GM18520 (cell line): ENCODE data around the gene ARHGAP42.
"Not testable (repeated sequence)": the region's sequence is repeated elsewhere in the genome, so short reads cannot be mapped to it uniquely, and the experiment has no call there.

Experiments used
- ATAC-seq: cut with Tn5 transposase; IDR thresholded peaks from one replicate; pipeline ENCODE4 v1.9.1; 2021; ENCODE audit not compliant: unreplicated experiment

The ARHGAP42 gene

DNA sequence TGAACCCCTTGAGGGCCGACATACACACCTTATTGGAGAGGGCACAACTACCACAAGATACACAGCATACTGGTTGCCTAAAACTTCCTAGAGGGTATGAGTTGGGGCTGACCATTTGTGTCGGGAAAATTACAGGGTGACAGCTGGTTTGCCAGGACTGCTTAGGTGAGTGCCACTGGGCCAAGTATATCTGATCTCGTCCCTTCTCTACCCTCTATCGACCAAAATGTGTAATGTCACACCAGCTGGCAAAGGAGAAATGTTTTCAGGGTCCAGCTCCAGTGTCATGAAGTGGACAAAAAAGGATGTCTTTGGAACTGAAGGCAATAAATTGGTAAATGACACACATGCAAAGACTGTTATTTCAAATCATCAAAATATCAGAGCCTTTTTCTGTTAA is 316.4 kb downstream of the ARHGAP42 start:
- ATAC-seq = peak; percentile 62

DNA sequence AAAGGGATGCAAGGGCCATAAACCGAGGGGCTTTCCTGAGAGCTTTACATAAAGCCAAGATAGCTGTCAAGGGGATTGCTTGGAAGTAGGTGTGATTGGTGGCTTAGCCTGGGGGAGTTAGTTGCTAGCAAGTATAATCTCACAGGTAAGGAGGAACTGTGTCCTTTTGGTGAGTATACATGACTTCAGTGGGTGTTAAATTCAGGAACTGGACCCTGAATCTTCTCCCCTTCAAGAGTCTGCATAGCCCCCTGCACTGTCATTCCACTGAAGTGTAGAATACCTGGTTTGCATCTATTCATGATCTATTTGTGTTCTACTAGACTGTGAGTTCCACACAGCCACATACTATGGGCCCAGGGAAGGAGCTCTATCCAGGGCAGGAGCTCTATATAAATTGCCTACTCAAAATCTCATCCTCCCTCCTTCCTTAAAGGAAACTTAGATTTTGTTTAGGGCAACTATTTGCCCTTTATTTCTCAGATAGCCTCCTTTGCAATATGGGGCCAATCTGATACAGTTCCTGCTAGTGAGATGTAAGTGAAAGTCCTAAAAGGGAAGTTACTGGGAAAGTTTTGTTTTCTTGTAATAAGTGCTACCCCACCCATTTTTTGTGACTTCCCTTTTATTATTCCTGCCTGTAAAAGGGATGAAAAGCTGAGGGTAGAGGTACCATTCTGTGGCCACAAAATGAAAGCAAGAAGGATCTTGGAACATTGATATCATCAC is 322.0 kb downstream of the ARHGAP42 start:
- no peak for ATAC-seq

DNA sequence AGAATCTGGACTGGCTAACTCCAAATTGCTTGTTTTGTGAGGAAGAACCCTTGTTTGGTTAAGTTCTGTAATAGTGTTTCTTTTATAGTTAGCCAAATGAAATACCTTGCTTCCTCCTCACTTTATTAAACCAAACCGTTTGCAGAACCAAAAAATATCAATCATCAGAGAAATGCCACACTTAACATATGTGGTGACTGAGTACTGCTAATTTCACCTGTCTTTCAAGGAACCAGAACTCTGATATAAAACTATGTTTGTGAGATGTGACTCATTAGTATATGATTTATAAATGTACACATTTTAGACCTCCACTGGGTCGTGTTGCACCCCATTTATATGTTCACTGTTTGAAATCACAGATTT is 322.6 kb downstream of the ARHGAP42 start:
- ATAC-seq = no peak

DNA sequence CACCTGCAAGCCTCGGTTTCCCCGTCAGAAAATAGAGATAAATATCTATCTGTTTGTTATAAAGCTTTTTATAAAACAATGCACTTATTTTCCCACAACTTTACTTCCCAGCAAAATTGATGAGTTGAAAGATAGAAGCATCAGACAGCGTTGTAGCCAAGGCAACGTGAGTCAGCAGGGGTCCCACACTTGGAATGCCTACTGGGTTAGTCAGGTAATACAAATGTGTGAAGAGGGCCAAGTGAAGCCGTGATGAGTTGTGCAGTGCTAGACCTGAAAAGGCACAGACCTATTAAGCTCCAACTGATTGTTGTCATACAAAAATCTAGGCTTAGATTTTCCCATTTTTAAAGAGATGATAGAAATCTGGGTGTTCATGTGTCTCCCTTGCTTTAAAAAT is 323.8 kb downstream of the ARHGAP42 start:
- no peak for ATAC-seq

DNA sequence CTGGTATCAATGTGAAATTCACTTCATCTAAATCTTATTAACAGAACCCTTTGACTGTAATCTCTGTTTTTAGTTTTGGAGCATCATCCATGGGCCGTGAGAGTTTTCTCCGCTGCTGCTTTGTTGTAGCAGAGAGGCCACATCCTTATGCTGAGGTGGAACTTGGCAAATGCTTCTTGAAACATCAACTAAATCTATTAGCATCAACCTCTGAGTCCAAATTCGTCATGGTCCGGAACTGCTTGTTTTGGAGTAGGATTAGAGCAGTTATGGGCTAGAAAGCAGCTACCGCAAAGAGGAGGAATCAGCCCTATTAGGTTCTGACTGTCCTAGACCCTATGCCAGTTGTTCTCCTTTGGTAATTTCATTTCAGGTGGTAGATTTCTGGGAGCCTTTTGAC is 324.8 kb downstream of the ARHGAP42 start:
- ATAC-seq = no peak

DNA sequence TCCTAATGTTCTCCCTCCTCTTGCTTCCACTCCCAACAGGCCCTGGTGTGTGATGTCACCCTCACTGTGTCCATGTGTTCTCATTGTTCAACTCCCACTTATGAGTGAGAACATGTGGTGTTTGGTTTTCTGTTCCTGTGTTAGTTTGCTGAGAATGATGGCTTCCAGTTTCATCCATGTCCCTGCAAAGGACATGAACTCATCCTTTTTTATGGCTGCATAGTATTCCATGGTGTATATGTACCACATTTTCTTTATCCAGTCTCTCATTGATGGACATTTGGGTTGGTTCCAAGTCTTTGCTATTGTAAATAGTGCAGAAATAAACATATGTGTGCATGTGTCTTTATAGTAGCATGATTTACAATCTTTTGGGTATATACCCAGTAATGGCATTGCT is 326.6 kb downstream of the ARHGAP42 start:
- not testable (repeated sequence) for ATAC-seq

DNA sequence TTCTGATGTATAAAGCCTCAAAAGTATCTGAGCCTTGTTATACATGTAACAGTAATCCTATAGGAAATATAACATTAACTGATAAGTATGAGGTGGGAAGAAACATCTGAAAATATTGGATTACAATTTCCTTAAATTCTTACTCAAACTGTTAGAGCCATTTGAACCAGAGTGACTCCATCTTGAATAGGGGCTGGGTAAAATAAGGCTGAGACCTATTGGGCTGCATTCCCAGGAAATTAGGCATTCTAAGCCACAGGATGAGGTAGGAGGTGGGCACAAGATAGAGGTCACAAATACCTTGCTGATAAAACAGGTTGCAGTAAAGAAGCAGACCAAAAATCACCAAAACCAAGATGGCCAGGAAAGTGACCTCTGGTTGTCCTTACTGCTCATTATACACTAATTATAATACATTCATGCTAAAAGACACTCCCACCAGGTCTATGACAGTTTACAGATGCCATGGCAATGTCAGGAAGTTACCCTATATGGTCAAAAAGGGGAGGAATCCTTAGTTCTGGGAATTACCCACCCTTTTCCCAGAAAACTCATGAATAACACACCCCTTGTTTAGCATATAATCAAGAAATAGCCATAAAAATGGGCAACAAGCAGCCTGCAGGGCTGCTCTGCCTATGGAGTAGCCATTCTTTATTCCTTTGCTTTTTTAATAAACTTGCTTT is 327.7 kb downstream of the ARHGAP42 start:
- no peak for ATAC-seq

DNA sequence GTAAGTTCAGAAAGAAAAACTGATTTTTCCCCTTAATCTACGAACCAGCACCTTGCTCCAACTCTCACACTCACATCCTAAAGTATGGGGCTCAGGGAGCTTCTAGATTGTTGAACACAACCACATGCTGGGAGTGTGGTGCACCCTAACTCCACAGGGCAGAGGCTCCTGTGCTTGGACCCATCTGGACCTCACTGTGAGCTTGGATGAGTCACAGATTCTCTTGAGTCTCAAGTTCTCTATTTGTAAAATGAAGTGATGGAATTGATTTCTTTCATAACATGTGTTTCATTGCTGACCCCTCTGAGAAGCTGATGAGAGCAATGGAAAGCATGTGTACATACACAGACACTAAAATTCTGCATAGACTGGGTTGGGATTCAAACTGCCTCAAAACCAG is 332.8 kb downstream of the ARHGAP42 start:
- ATAC-seq = no peak

DNA sequence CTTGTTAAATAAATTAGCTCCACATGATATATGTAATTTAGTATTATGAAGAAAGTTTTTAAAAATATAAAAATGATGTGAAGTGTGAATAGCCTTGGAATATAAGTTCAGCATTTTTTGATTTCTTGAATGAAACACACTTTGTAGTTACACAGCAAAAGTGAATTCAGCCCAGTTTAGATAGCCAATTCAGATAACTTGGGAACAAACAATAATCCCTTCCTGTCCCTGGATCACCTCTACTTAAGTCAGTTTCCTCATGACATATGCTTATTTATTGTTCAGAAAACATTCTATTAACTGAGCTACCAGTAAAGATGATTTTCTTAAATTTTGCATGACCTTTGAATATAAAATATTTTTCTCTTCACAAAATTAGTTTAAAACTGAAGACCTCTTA is 335.2 kb downstream of the ARHGAP42 start:
- ATAC-seq = no peak

DNA sequence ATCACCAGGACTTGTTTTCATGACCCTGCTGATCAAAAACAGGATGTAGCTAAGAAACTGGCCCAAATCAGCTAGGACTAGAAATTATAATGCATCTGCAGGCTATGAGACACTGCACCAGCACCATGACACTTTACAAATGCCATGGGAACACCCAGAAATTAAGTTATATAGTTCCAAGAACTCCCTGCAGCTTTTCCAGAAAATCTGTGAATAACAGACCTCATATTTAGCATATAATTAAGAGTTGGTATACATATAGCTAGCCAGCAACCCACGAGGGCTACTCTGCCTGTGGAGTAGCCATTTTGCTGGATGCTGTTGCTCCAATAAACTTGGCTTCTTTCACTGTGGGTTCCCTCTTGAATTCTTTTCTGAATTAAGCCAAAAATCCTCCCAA is 341.6 kb downstream of the ARHGAP42 start:
- no peak for ATAC-seq

DNA sequence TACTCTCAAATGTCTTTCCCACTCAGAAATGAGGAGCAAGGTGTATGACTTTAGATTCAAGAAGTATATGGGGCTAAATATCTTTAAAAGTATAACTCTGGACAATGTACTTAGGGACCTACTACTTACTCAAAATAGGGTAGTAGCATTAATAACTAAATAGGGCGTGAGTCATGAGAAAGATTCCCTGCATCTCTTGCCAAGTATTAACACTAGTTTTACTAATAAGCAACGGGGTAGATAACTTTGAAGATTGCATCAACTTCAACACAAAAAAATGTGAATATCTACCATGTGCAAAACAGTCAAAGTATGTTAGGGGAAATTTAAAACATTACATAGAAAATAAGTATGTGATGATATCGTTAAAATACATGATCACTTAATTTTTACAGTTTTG is 342.9 kb downstream of the ARHGAP42 start:
- ATAC-seq = no peak

DNA sequence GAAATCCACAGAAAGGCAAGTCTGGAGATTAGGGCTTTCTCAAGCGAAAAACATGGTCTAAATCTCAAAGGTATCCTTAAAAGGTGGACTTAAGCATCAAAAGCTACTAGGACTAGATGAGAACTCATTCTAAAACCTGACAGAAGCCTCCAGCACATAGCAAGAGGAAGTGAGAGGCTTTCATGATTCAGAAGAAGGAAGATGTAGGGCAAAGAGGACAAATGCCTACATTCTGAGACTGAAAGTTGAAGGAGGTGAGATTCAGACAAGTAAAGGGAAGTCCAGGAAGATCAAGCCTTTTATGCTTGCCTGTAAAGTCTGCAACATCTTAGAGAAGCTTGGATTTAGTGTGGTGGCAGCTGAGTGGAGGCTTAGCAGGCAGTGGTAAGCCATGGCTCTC is 343.6 kb downstream of the ARHGAP42 start:
- no peak for ATAC-seq

DNA sequence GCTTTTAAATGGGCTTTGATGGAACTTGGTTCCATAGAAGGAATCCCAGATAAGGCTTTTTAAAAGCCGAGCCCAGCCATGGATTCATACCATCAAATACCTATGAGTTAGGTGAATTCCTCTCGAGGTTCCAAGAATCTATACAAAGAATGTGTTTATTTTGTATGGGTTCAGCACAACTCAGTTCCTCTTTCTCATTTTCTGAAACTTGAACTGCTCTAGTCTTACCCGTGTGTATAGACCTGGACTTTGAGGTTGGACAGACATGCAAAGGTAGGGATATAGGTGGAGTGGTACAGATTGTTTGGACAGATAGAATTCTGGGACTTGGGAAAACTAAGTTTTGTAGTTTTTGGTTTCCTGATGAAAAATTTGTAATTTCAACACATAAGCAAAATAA is 344.6 kb downstream of the ARHGAP42 start:
- no peak for ATAC-seq

DNA sequence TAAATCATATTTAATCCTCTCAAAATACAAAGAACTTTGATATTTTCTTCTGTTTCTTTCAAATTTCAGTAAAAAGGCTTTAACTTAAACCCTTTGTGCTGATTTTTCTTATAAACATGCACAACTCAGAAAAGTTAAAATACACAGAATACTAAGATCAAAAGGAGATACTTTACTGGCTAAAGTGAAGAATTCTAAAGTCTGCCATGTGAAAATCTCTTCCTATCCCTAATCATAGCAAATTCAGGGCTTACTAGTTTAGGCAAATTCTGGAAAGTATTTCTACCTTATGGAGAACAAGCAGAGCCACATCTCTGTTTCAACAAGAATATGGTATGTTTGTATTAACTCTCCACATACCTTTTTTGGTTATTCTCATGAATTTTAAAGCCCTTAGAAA is 345.9 kb downstream of the ARHGAP42 start:
- ATAC-seq = no peak

DNA sequence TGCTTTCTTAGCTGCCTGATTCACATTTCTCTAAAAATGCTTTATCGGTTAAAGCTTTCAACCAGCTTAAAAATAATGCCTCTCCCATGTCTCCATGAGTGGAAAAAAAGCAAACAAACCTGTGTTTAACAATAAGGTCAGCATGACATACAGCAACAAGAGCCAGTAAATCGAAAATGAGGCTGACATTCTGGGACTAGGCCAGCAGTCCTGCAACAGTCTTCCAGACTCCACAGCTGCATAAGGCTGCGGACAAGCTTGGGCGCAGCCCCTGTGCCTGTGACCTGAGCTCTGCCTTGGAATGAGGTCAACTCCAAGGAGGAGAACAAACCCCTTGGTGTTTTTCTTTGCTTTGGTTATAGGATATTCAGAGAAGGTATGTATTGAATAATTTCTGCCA is 347.0 kb downstream of the ARHGAP42 start:
- no peak for ATAC-seq

DNA sequence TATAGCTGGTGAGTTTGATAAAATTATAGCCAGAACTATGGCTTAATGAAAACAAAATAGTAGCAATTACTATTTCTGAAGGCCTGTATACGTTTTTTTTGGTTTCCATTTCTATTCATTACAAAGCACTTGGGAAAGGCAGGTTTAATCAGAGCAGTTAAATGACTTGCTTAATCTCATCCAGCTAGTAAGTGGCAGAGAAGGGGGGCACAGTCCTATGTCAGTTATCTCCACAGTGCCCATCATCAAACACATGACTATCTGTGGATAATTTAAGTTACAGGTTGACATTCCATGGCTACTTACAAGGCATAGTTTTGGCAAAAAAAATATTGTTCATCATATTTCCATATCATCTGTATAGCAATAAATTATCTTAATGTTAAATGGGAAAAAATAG is 348.8 kb downstream of the ARHGAP42 start:
- ATAC-seq = no peak
